ENCODE measurements around the gene GRK5. TPM values are rescaled to one million over a fixed set of nuclear protein-coding genes. Genes with fewer than 3 reads are reported as not detected.
A peak's percentile ranks its signal among the peaks of the same experiment; 100 is the strongest.

GRK5 gene
- total RNA-seq, 1 donor from 2014 or later: 4.3 TPM

DNA sequence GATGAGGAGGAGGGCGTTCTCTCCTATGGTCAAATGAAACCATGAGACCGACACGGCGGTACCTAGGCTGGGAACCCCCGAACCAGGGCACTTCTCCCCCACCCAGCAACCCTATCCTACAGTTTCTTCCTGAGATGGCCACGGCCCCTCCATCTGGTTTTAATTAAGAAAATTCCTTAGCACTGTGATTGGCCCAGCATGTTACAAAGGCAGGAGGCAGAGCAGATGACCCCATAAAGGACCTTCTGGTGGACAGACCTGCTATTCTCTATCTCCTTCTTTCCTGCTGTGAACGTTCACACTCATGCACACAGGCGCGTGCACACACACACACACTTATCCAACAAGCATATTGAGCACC lies 205.7 kb downstream of the GRK5 start:
- no peak overlapping the region for H3K4me3 Mint-ChIP-seq
- H3K27ac ChIP-seq: no peak overlapping the region
- peaks cover 3% of the 10 kb centered on the region for H3K36me3 Mint-ChIP-seq
- peaks cover 4% of the 10 kb centered on the region for H3F3A ChIP-seq (ENCODE audit: low read depth)
- peaks cover 4% of the 10 kb centered on the region for H3K27me3 Mint-ChIP-seq (ENCODE audit: insufficient read depth, low read depth)
- H3K9ac ChIP-seq: no peak overlapping the region
- H3K4me1 Mint-ChIP-seq: peaks cover 62% of the 10 kb centered on the region
- no peaks in the 10 kb centered on the region for H3K79me2 ChIP-seq (ENCODE audit: low read depth)
- H3K9me3 Mint-ChIP-seq: no peaks in the 10 kb centered on the region
- no peaks in the 10 kb centered on the region for H4K20me1 ChIP-seq (ENCODE audit: low read depth)
- peaks cover 16% of the 10 kb centered on the region for H3K4me1 ChIP-seq
- H3K9me3 ChIP-seq (ENCODE audit: low read depth): no peaks in the 10 kb centered on the region
- no peak overlapping the region for H3K4me2 ChIP-seq
- H3K27ac Mint-ChIP-seq: peak overlapping the region; percentile 40
- no peak overlapping the region for H3K4me3 ChIP-seq
- no peaks in the 10 kb centered on the region for H3K36me3 ChIP-seq
- H3K27me3 ChIP-seq: no peaks in the 10 kb centered on the region
- DNase-seq (ENCODE audit: low spot score): peak; percentile 30
- no peak overlapping the region for H2AFZ ChIP-seq (replicated peaks)
- TF ChIP-seq EZH2 (IDR thresholded peaks at IDR 0.05): no peak
- TF ChIP-seq, protein P1, sequence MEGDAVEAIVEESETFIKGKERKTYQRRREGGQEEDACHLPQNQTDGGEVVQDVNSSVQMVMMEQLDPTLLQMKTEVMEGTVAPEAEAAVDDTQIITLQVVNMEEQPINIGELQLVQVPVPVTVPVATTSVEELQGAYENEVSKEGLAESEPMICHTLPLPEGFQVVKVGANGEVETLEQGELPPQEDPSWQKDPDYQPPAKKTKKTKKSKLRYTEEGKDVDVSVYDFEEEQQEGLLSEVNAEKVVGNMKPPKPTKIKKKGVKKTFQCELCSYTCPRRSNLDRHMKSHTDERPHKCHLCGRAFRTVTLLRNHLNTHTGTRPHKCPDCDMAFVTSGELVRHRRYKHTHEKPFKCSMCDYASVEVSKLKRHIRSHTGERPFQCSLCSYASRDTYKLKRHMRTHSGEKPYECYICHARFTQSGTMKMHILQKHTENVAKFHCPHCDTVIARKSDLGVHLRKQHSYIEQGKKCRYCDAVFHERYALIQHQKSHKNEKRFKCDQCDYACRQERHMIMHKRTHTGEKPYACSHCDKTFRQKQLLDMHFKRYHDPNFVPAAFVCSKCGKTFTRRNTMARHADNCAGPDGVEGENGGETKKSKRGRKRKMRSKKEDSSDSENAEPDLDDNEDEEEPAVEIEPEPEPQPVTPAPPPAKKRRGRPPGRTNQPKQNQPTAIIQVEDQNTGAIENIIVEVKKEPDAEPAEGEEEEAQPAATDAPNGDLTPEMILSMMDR (IDR thresholded peaks at IDR 0.05): no peak
- no peak for TF ChIP-seq EZH2phosphoT487 (IDR thresholded peaks at IDR 0.05)

DNA sequence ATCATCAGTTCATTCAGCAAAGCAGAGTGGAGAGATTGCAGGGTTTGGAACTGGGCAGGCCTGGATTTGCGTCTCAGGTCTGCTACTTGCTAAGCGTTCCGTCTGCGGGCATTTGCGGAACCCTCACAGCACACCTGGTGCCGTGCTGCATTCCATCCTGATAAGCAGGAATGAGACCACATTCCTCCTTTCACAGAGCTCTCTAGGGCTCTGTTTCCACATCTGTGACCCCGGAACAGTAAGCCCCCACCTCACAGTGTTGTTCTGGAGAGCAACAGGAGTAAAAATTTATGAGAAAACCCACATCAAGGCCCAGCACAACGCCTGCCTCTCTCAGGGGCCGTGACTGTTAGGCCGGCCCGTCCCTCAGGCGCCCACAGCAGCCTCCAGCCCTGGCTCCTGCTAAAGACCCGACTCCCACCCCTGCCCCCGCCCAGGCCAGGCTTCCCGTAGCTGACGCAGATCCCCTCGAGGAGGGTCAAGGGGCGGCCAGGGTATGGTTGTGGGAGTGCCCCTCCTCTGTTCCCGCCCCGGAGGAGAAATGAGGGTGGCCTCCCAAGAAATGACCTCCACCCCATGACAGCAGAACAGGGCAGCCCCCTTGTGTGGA lies 206.2 kb downstream of the GRK5 start:
- peak; percentile 28 for DNase-seq (ENCODE audit: low spot score)
- Mint-ChIP-seq H3K9me3 (no peaks in the 10 kb centered on the region), H3K36me3 (peaks cover 3% of the 10 kb centered on the region), H3K27ac (peak overlapping the region; percentile 61), H3K4me1 (peaks cover 59% of the 10 kb centered on the region), H3K4me3 (peak overlapping the region; percentile 33), H3K27me3 (ENCODE audit: insufficient read depth, low read depth) (peaks cover 4% of the 10 kb centered on the region)
- H3K9ac ChIP-seq: no peak overlapping the region
- H3F3A ChIP-seq (ENCODE audit: low read depth): peaks cover 4% of the 10 kb centered on the region
- no peak overlapping the region for H3K4me2 ChIP-seq
- no peaks in the 10 kb centered on the region for H3K9me3 ChIP-seq (ENCODE audit: low read depth)
- H2AFZ ChIP-seq (replicated peaks): no peak overlapping the region
- peaks cover 16% of the 10 kb centered on the region for H3K4me1 ChIP-seq
- H3K36me3 ChIP-seq: no peaks in the 10 kb centered on the region
- H3K4me3 ChIP-seq: no peak overlapping the region
- no peaks in the 10 kb centered on the region for H3K27me3 ChIP-seq
- H3K27ac ChIP-seq: no peak overlapping the region
- H3K79me2 ChIP-seq (ENCODE audit: low read depth): no peaks in the 10 kb centered on the region
- H4K20me1 ChIP-seq (ENCODE audit: low read depth): no peaks in the 10 kb centered on the region
- TF ChIP-seq EZH2phosphoT487 (IDR thresholded peaks at IDR 0.05): no peak
- no peak for TF ChIP-seq EZH2 (IDR thresholded peaks at IDR 0.05)
- TF ChIP-seq, protein P1 (IDR thresholded peaks at IDR 0.05): no peak

DNA sequence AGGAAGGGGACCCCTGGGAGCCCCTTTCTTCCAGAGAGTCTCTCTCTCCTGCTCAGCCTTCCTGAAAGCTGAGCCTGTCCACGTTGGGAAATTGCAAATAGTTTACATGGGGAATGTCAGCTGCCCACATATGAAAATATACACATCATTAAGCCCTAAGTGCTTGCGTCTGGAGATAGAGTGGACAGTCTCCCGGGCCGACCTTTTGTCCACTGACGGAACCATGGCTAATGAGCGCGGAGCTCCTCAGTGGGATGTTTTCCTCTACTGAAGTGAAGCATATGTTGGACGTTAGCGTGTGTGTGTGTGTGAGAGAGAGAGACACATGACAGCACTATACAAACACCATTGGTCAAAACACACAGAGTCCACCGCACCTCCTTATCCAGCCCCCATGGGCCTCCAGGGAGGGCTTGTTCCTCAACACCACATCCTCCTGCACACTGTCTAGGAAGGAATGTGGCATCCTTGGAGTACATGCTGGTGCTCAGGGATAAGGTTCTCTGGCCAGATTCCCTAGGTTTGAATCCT lies 206.8 kb downstream of the GRK5 start:
- no peak for TF ChIP-seq EZH2 (IDR thresholded peaks at IDR 0.05)
- H3K4me1 ChIP-seq: peaks cover 16% of the 10 kb centered on the region
- H3K4me2 ChIP-seq: no peak overlapping the region
- Mint-ChIP-seq H3K4me1 (peaks cover 56% of the 10 kb centered on the region), H3K27me3 (ENCODE audit: insufficient read depth, low read depth) (peaks cover 4% of the 10 kb centered on the region), H3K27ac (peak overlapping the region; percentile 61), H3K36me3 (peaks cover 3% of the 10 kb centered on the region), H3K9me3 (no peaks in the 10 kb centered on the region), H3K4me3 (no peak overlapping the region)
- no peak overlapping the region for H3K27ac ChIP-seq
- H3K27me3 ChIP-seq: no peaks in the 10 kb centered on the region
- no peaks in the 10 kb centered on the region for H3K9me3 ChIP-seq (ENCODE audit: low read depth)
- no peak overlapping the region for H3K4me3 ChIP-seq
- no peaks in the 10 kb centered on the region for H4K20me1 ChIP-seq (ENCODE audit: low read depth)
- H3F3A ChIP-seq (ENCODE audit: low read depth): peaks cover 4% of the 10 kb centered on the region
- no peak overlapping the region for H2AFZ ChIP-seq (replicated peaks)
- DNase-seq (ENCODE audit: low spot score): no peak
- H3K9ac ChIP-seq: no peak overlapping the region
- no peaks in the 10 kb centered on the region for H3K36me3 ChIP-seq
- no peaks in the 10 kb centered on the region for H3K79me2 ChIP-seq (ENCODE audit: low read depth)

DNA sequence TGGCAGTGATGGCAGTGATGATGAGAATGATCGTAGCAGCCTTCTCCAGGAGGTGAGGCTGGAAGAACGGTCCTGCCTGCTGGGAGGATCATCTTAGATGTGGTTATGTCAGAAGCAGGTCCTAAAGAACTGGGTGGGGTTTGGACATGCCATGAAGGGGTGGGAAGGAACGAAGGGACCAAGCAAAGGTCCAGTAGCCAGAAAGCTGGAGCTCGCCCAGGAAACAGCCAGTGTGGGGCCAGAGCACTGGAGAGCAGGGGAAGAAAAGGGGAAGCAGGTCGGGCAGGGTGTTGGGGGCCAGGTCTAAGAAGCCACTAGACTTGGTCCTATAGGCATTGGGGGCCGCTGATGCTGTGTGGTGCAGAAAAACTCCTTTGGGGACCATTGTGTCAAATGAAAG lies 207.8 kb downstream of the GRK5 start:
- Histone ChIP-seq H3K9me3 (ENCODE audit: low read depth) (no peaks in the 10 kb centered on the region), H3K27ac (no peak overlapping the region), H3K4me3 (no peak overlapping the region), H3F3A (ENCODE audit: low read depth) (peaks cover 4% of the 10 kb centered on the region), H3K9ac (no peak overlapping the region), H3K27me3 (no peaks in the 10 kb centered on the region), H3K4me2 (no peak overlapping the region), H3K36me3 (no peaks in the 10 kb centered on the region), H4K20me1 (ENCODE audit: low read depth) (no peaks in the 10 kb centered on the region), H3K4me1 (peaks cover 16% of the 10 kb centered on the region), H3K79me2 (ENCODE audit: low read depth) (no peaks in the 10 kb centered on the region), H2AFZ (replicated peaks) (no peak overlapping the region)
- no peak for DNase-seq (ENCODE audit: low spot score)
- peak overlapping the region; percentile 78 for H3K27ac Mint-ChIP-seq
- TF ChIP-seq, protein P1 (IDR thresholded peaks at IDR 0.05): no peak
- TF ChIP-seq EZH2phosphoT487 (IDR thresholded peaks at IDR 0.05): no peak
- H3K4me1 Mint-ChIP-seq: peaks cover 54% of the 10 kb centered on the region
- H3K4me3 Mint-ChIP-seq: peak overlapping the region; percentile 58
- H3K27me3 Mint-ChIP-seq (ENCODE audit: insufficient read depth, low read depth): peaks cover 4% of the 10 kb centered on the region
- no peaks in the 10 kb centered on the region for H3K9me3 Mint-ChIP-seq
- H3K36me3 Mint-ChIP-seq: peaks cover 3% of the 10 kb centered on the region
